ENCODE results near the gene NOL3. TPM values are rescaled to one million over a fixed set of nuclear protein-coding genes. Genes with fewer than 3 reads are reported as not detected.

Gene NOL3
- total and polyA plus RNA-seq, 9 of the 15 experiments (the other 6 are each of a cell fraction or from before 2014, with no cell fraction given): 0.45 to 14.0 (median 5.4) TPM

DNA sequence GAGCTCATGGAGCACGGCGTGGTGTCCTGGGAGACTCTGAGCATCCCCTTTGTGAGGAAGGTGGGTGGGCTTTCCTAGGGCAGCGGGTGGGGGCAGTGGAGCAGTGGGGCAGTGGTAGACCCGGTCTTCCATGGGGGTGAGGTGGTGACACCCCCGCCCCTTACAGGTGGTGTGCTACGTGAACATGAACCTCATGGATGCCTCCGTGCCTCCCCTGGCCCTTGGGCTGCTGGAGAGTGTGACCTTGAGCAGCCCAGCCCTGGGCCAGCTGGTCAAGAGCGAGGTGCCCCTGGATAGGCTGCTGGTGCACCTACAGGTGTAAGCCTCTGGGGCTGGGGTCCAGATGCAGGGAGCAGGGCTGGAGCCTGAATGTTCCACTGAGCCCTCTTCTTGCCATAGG is 30.2 kb downstream of the NOL3 start:
- Histone ChIP-seq H3K9me1 (ENCODE audit: control insufficient read depth, insufficient read depth, low read length) (no peaks in the 10 kb centered on the region), H3K4me3 (no peak overlapping the region), H3K27me3 (ENCODE audit: control insufficient read depth in 2 of 2, insufficient read depth in 2 of 2, low read length in 2 of 2) (no peaks in the 10 kb centered on the region), H3K27ac (ENCODE audit: extremely low read depth, low read depth, low read length) (no peak overlapping the region), H3K79me2 (ENCODE audit: control insufficient read depth, insufficient read depth, low read length) (0 out of 3 replicates have a peak, but pooled peaks cover 4% of the 10 kb centered on the region), H3K9ac (ENCODE audit: insufficient read depth in 1 of 2, low read depth in 2 of 2, low read length in 2 of 2) (no peak overlapping the region), H3K36me3 (ENCODE audit: control insufficient read depth, insufficient read depth, low read length) (peaks cover 85% of the 10 kb centered on the region; the same call in 2 of the 3 replicates), H3K4me1 (replicated peaks in 1 of 2; ENCODE audit: control insufficient read depth in 2 of 2, insufficient read depth in 2 of 2, low read length in 2 of 2) (peaks cover 0 to 42% of the 10 kb centered on the region in 2 experiments; a peak in 1 of 5 replicates), H3K4me2 (ENCODE audit: insufficient read depth, low read length) (no peak overlapping the region), H2AFZ (ENCODE audit: low read depth, low read length) (no peak overlapping the region), H3K9me3 (replicated peaks; ENCODE audit: control insufficient read depth, insufficient read depth, low read depth, low read length) (no peaks in the 10 kb centered on the region), H4K20me1 (replicated peaks; ENCODE audit: control insufficient read depth, insufficient read depth, low read length) (no peaks in the 10 kb centered on the region)
- CTCF ChIA-PET (ENCODE audit: low intra/inter-chr PET ratio): no interaction called here
- intact Hi-C loops (cut with micrococcal nuclease): no loop called here
- FAIRE-seq (no peak), DNase-seq (ENCODE audit: extremely low read depth in 1 of 4, low spot score in 3 of 4) (no peak), ATAC-seq (no peak)
- TF ChIP-seq XRCC4 (IDR thresholded peaks at IDR 0.05; ENCODE audit: extremely low read depth, insufficient read depth, insufficient read length) (no peak), NR3C1 (CRISPR knock-in tag; IDR thresholded peaks at IDR 0.05) (no peak), ZKSCAN1 (IDR thresholded peaks at IDR 0.05; ENCODE audit: low read depth, low read length) (no peak), RBFOX2 (IDR thresholded peaks at IDR 0.05; ENCODE audit: low read depth, low read length) (peak; percentile 32; the same call in 1 of the 2 replicates), POLR2G (IDR thresholded peaks at IDR 0.05; ENCODE audit: low read depth, low read length) (peak; percentile 58; the same call in 1 of the 2 replicates), TFAM (CRISPR knock-in tag; conservative IDR thresholded peaks at IDR 0.05) (no peak)
- TF ChIP-seq, protein P1, sequence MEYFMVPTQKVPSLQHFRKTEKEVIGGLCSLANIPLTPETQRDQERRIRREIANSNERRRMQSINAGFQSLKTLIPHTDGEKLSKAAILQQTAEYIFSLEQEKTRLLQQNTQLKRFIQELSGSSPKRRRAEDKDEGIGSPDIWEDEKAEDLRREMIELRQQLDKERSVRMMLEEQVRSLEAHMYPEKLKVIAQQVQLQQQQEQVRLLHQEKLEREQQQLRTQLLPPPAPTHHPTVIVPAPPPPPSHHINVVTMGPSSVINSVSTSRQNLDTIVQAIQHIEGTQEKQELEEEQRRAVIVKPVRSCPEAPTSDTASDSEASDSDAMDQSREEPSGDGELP (CRISPR knock-in tag; IDR thresholded peaks at IDR 0.05; ENCODE audit: borderline replicate concordance): 0 out of 2 replicates have a peak, but pooled peaks have one; percentile 11
- BruUV-seq (replicated peaks): no TSS peak
- 98% methylated on average over 6 of the region's 8 CpGs for WGBS (ENCODE audit: insufficient coverage, low coverage, missing lambda C conversion rate)
- in situ Hi-C loops (cut with MboI): no loop called here
- POLR2A ChIA-PET: no interaction called here
